ENCODE measurements around the gene NOVA2. TPM values are rescaled to one million over a fixed set of nuclear protein-coding genes. Genes with fewer than 3 reads are reported as not detected.
A peak's percentile ranks its signal among the peaks of the same experiment; 100 is the strongest.

The NOVA2 gene
- total and polyA plus RNA-seq, 4 donors = 0.13 to 18.2 (median 8.1) TPM; not detected in 1

DNA sequence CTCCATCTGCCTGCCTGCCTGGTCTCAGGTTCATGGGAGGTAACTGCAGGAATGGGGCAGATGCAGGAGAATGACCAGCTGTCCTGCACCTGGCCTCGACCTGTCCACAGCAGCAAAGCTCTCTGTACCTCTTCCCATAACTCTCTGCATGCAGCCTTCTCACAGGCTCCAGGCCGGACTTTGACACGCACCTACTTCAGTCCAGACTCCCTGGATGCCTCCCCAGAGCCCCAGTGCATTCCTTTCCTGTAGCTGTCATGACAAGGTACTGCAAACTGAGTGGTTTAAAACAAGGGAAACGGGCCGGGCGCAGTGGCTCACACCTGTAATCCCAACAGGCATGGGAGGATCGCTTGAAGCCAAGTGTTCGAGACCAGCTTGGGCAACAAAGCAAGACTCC, 62.4 kb downstream of the NOVA2 start:
- no peak overlapping the region for H3K27ac ChIP-seq (ENCODE audit: low read depth in 1 of 2, low read length in 2 of 2)
- 64 to 73% methylated on average over 8 of the region's 8 CpGs for WGBS, 2 donors
- no peaks in the 10 kb centered on the region for H3K27me3 ChIP-seq (ENCODE audit: control insufficient read depth in 1 of 2, insufficient read depth in 2 of 2, low read length in 1 of 2)
- no peaks in the 10 kb centered on the region for H3K9me3 ChIP-seq (ENCODE audit: control insufficient read depth, low read length)
- ATAC-seq (ENCODE audit: low FRiP score) (no peak), DNase-seq (no peak)
- intact Hi-C loops (cut with DNase I) = no loop called here
- no peak overlapping the region for H3K4me3 ChIP-seq (ENCODE audit: low read length in 2 of 2)
- no peaks in the 10 kb centered on the region for H3K4me1 ChIP-seq (ENCODE audit: control insufficient read depth in 1 of 2, insufficient read depth in 2 of 2, low read length in 2 of 2)
- H3K36me3 ChIP-seq (ENCODE audit: control insufficient read depth in 1 of 2, insufficient read depth in 2 of 2, low read length in 1 of 2) = no peaks in the 10 kb centered on the region

DNA sequence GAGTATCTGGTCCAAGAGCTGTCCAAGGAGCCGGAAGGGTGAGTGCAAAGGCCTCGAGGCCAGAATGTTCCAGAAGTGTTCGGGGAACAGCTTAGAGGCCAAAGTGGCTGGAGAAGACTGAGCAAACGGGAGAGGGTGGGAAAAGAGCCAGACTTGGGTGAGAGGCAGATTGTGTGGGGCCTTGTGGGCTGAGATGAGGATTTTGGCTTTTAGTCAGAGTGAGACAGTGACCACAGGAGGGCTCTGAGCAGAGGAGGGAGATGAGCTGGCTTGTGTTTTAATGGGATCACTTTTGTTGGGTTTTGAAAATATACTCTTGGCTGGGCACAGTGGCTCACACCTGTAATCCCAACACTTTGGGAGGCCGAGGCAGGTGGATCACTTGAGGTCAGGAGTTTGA, 64.7 kb downstream of the NOVA2 start:
- Histone ChIP-seq H3K4me1 (ENCODE audit: control insufficient read depth in 1 of 2, insufficient read depth in 2 of 2, low read length in 2 of 2) (no peaks in the 10 kb centered on the region), H3K27me3 (ENCODE audit: control insufficient read depth in 1 of 2, insufficient read depth in 2 of 2, low read length in 1 of 2) (no peaks in the 10 kb centered on the region), H3K36me3 (ENCODE audit: control insufficient read depth in 1 of 2, insufficient read depth in 2 of 2, low read length in 1 of 2) (no peaks in the 10 kb centered on the region), H3K27ac (ENCODE audit: low read depth in 1 of 2, low read length in 2 of 2) (no peak overlapping the region), H3K4me3 (ENCODE audit: low read length in 2 of 2) (no peak overlapping the region), H3K9me3 (ENCODE audit: control insufficient read depth, low read length) (no peaks in the 10 kb centered on the region)
- no peak for DNase-seq
- intact Hi-C loops (cut with DNase I) = no loop called here
- 67 to 78% methylated on average over 5 of the region's 5 CpGs for WGBS, 2 donors
- ATAC-seq (ENCODE audit: low FRiP score) = no peak

DNA sequence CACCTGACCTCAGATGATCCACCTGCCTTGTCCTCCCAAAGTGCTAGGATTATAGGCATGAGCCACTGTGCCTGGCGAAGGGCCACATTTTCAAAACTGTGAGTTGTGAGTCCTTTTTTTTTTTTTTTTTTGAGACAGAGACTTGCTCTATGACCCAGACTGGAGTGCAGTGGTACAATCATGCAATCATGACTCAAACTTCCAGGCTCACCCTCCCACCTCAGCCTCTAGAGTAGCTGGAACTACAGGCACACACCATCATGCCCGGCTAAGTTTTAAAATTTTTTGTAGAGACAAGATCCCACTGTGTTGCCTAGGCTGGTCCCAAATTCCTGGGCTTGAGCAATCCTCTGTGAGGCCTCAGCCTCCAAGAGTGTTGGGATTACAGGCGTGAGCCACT, 67.4 kb downstream of the NOVA2 start:
- Histone ChIP-seq H3K4me1 (ENCODE audit: control insufficient read depth in 1 of 2, insufficient read depth in 2 of 2, low read length in 2 of 2) (no peaks in the 10 kb centered on the region), H3K27me3 (ENCODE audit: control insufficient read depth in 1 of 2, insufficient read depth in 2 of 2, low read length in 1 of 2) (no peaks in the 10 kb centered on the region), H3K4me3 (ENCODE audit: low read length in 2 of 2) (no peak overlapping the region), H3K27ac (ENCODE audit: low read depth in 1 of 2, low read length in 2 of 2) (no peak overlapping the region), H3K9me3 (ENCODE audit: control insufficient read depth, low read length) (no peaks in the 10 kb centered on the region), H3K36me3 (ENCODE audit: control insufficient read depth in 1 of 2, insufficient read depth in 2 of 2, low read length in 1 of 2) (no peaks in the 10 kb centered on the region)
- intact Hi-C loops (cut with DNase I) = no loop called here
- WGBS, 2 donors = 88 to 89% methylated on average over 3 of the region's 3 CpGs
- DNase-seq (no peak), ATAC-seq (ENCODE audit: low FRiP score) (no peak)

DNA sequence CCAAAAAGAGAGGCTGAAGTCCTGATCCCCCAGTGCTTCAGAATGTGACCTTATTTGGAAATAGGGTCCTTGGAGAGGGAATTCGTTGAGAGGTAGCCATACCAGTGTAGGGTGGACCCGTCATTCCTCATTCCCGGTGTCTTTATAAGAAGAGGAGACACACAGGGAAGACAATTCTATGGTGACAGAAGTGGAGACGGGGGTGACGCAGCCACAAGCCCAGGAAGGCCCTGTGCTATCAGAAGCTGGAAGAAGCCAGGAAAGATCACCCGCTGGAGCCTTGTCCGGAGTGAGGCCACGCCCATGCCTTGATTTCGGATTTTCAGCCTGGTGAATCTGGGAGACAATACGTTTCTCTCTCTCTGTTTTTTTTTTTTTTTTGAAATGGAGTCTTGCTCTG, 68.7 kb downstream of the NOVA2 start:
- 77 to 82% methylated on average over 9 to 10 of the region's 10 CpGs for WGBS, 2 donors
- Histone ChIP-seq H3K27ac (ENCODE audit: low read depth in 1 of 2, low read length in 2 of 2) (no peak overlapping the region), H3K27me3 (ENCODE audit: control insufficient read depth in 1 of 2, insufficient read depth in 2 of 2, low read length in 1 of 2) (no peaks in the 10 kb centered on the region), H3K9me3 (ENCODE audit: control insufficient read depth, low read length) (no peaks in the 10 kb centered on the region), H3K4me3 (ENCODE audit: low read length in 2 of 2) (no peak overlapping the region), H3K4me1 (ENCODE audit: control insufficient read depth in 1 of 2, insufficient read depth in 2 of 2, low read length in 2 of 2) (no peaks in the 10 kb centered on the region), H3K36me3 (ENCODE audit: control insufficient read depth in 1 of 2, insufficient read depth in 2 of 2, low read length in 1 of 2) (no peaks in the 10 kb centered on the region)
- intact Hi-C loops (cut with DNase I) = no loop called here
- DNase-seq = no peak
- ATAC-seq (ENCODE audit: low FRiP score) = no peak

DNA sequence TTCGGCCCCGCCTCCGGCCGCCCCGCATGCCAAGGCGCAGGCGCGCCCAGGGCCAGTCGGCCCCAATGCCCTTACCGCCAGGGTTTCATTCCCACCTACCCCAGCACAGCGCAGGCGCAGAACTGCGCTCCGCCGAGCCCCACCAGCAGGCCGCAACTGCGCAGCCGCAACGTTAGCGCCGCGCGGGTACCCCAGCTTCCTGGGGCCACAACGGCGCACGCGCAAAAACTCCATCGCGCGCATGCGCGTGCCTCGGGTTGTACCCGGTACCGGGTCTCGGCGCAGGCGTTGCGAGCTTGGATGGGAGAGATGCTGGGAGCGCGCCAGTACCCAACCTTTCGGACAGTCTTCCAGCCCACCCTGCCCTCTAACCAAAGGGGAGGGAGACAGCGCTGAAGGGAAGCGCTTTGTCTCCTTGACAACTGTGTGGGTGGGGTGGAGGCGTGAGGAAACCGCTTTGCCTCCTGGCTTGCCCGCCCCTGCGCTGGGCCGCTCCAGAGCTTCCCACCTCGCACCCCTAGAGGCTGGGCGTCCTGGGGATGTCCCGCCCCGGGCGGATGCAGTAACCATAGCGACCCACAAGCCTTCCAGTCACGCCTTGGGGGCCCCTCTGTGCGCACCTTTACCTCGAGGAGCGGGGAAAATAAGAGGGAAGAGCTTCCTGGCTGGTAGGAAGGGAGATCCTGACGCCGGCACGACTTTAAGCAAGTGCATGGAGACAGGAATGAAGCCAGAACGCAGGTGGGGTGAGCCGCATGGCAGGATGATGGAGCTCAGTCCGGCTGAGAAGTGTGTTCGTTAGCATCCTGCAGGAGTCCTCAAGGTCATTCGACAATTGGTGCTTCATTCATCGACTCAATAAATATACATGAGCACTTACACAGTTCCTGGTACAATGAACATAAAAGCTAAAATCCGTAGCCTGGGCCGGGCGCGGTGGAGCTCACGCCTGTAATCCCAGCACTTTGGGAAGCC, 70.7 kb downstream of the NOVA2 start:
- H3K36me3 ChIP-seq (ENCODE audit: control insufficient read depth in 1 of 2, insufficient read depth in 2 of 2, low read length in 1 of 2) = no peaks in the 10 kb centered on the region
- DNase-seq (peak; percentile 99 to 100), ATAC-seq (ENCODE audit: low FRiP score) (peak; percentile 98)
- H3K27ac ChIP-seq (ENCODE audit: low read depth in 1 of 2, low read length in 2 of 2) = no peak overlapping the region
- H3K4me1 ChIP-seq (ENCODE audit: control insufficient read depth in 1 of 2, insufficient read depth in 2 of 2, low read length in 2 of 2) = no peaks in the 10 kb centered on the region
- intact Hi-C loops (cut with DNase I) = no loop called here
- WGBS, 2 donors = 1% methylated on average over 63 to 73 of the region's 73 CpGs
- H3K4me3 ChIP-seq (ENCODE audit: low read length in 2 of 2) = peak overlapping the region; percentile 7 to 30
- no peaks in the 10 kb centered on the region for H3K27me3 ChIP-seq (ENCODE audit: control insufficient read depth in 1 of 2, insufficient read depth in 2 of 2, low read length in 1 of 2)
- no peaks in the 10 kb centered on the region for H3K9me3 ChIP-seq (ENCODE audit: control insufficient read depth, low read length)

DNA sequence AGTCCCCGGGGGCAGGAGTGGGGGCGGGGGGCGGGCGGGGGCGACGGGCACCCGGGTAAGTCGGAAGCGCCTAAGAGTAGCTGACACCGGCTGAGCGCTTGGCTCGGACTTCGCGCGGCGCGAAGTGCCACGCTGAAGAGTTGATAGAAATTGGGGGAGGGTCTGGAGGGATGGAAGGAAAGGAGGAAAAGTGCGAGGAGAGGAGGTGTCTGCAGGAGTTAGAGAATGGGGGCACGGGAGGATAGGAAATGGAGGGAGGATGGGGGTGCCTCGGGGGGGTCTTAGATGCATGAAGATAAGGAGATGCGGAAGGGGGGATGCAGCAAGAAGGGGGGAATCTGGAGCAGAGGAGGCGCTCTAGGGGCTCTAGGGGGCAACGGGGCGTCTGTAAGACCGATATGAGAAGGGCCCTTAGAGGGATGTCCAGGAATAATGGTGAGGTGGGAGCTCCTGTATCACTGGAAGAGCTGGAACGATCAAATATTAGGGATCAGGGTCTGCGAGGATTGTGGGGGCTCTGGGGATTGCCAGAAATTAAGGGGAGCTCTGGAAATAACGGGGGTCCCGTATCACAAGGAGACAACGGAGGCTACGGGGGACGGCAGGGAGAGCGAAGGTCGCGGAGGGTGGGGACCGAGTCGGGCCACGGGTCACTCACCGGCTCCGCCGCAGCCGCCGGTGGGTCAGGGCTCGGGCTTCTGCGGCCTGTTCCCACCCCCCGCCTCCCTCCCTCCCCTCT, 71.6 kb downstream of the NOVA2 start, which contains the start of gene MYPOP:
Gene MYPOP, minus strand, starts transcription at position 702 of the 739 bp plus-strand sequence. CDS start 840 bp downstream, outside the sequence.
- H3K36me3 ChIP-seq (ENCODE audit: control insufficient read depth in 1 of 2, insufficient read depth in 2 of 2, low read length in 1 of 2) = no peaks in the 10 kb centered on the region
- intact Hi-C loops (cut with DNase I) = no loop called here
- H3K4me3 ChIP-seq (ENCODE audit: low read length in 2 of 2) = peak within 1 kb of the TSS; percentile 68 to 77
- 0 to 1% methylated on average over 39 to 47 of the region's 47 CpGs for WGBS, 2 donors
- no peaks in the 10 kb centered on the region for H3K9me3 ChIP-seq (ENCODE audit: control insufficient read depth, low read length)
- no peaks in the 10 kb centered on the region for H3K4me1 ChIP-seq (ENCODE audit: control insufficient read depth in 1 of 2, insufficient read depth in 2 of 2, low read length in 2 of 2)
- DNase-seq (no peak), ATAC-seq (ENCODE audit: low FRiP score) (no peak)
- H3K27me3 ChIP-seq (ENCODE audit: control insufficient read depth in 1 of 2, insufficient read depth in 2 of 2, low read length in 1 of 2) = no peaks in the 10 kb centered on the region
- H3K27ac ChIP-seq (ENCODE audit: low read depth in 1 of 2, low read length in 2 of 2) = no peak within 1 kb of the TSS

DNA sequence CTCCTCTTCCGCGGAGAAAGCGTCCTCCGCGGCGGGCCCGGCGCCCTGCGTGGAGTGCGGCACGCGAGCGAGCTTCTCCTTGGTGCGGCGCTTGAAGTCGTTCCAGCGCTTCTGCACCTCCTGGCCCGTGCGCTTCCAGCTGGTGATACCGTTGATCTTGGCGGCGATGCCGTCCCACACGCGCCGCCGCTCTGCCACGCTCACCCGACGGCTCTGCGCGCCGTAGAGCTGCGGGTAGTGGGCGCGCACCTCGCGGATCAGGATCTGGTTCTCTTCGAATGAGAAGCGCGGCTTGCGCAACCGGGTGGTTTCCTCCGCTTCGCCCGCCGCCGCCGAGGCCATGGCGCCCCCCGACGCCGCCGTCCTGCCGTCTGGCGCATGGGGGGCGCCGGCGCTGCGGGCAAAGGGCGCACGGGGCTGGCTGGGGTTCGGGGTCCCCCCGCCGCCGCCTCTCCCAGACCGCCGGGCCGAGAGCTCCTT, 72.2 kb downstream of the NOVA2 start:
- WGBS, 2 donors = 3 to 6% methylated on average over 69 of the region's 69 CpGs
- H3K4me3 ChIP-seq (ENCODE audit: low read length in 2 of 2) = peak overlapping the region; percentile 61 to 68
- DNase-seq (peak; percentile 76 to 85), ATAC-seq (ENCODE audit: low FRiP score) (no peak)
- H3K27ac ChIP-seq (ENCODE audit: low read depth in 1 of 2, low read length in 2 of 2) = no peak overlapping the region
- H3K9me3 ChIP-seq (ENCODE audit: control insufficient read depth, low read length) = no peaks in the 10 kb centered on the region
- no peaks in the 10 kb centered on the region for H3K4me1 ChIP-seq (ENCODE audit: control insufficient read depth in 1 of 2, insufficient read depth in 2 of 2, low read length in 2 of 2)
- intact Hi-C loops (cut with DNase I) = no loop called here
- H3K27me3 ChIP-seq (ENCODE audit: control insufficient read depth in 1 of 2, insufficient read depth in 2 of 2, low read length in 1 of 2) = no peaks in the 10 kb centered on the region
- H3K36me3 ChIP-seq (ENCODE audit: control insufficient read depth in 1 of 2, insufficient read depth in 2 of 2, low read length in 1 of 2) = no peaks in the 10 kb centered on the region

DNA sequence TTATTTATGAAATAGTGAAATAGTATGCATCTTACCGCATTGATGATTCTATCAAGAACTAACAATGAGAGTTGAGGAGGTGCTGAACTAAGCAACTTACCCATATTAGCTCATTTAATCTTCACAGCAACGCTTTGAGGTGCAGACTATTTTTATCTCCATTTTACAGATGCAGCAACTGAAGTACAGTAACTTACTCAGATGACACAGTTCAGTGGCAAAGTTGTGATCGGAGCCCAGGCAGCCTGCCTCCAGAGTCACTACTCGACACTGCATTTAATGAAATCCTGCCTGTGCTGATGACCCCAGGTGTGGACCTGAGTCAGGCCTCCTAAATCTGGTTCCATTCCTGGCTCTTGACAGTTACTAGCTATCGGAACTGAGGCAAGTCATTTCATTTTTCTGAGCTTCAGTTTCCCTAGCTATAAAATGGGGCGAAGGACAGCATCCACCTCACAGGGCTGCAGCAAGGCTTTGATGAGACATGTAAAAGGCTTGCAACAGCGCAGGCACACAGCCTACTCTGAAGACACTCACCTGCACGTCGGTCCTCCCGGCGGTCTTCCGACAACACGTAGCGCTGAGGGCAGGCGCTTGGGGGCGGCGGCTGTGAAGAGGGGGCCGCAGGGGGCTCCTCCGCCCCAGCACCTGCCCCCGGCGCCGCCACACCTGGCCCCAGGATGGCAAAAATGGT, 72.8 kb downstream of the NOVA2 start:
- Histone ChIP-seq H3K36me3 (ENCODE audit: control insufficient read depth in 1 of 2, insufficient read depth in 2 of 2, low read length in 1 of 2) (no peaks in the 10 kb centered on the region), H3K4me1 (ENCODE audit: control insufficient read depth in 1 of 2, insufficient read depth in 2 of 2, low read length in 2 of 2) (no peaks in the 10 kb centered on the region), H3K27me3 (ENCODE audit: control insufficient read depth in 1 of 2, insufficient read depth in 2 of 2, low read length in 1 of 2) (no peaks in the 10 kb centered on the region), H3K9me3 (ENCODE audit: control insufficient read depth, low read length) (no peaks in the 10 kb centered on the region), H3K4me3 (ENCODE audit: low read length in 2 of 2) (peak overlapping the region in 1 of 2 donors; percentile 68), H3K27ac (ENCODE audit: low read depth in 1 of 2, low read length in 2 of 2) (no peak overlapping the region)
- ATAC-seq (ENCODE audit: low FRiP score) (no peak), DNase-seq (no peak)
- intact Hi-C loops (cut with DNase I) = no loop called here
- 60 to 66% methylated on average over 22 of the region's 22 CpGs for WGBS, 2 donors
